Measurements from ENCODE around the gene DKK3.
A peak's percentile ranks its signal among the peaks of the same experiment; 100 is the strongest.

The DKK3 gene

DNA sequence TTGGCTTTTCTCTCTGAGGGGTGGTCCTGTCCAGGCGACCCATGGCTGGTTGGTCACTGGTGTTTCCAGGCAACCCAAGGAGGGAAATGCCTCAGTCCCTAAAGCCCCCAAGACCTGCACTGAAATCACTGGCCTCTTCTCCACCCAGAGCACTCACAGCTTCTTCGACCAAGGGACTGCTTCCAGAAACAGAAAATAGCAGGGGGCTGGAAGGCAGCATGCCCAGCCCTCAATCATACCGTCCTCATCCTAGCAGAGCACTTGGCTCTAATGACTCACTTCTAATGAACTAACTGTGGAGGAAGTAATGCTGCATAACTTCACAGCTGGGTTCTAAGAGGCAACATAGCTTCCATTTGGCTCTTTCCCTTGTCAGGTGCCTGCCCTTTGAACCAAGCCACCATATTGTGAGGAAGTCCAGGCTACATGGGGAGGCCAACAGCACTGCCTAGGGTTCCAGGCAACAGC is 27.6 kb downstream of the DKK3 start:
- no peak for DNase-seq

DNA sequence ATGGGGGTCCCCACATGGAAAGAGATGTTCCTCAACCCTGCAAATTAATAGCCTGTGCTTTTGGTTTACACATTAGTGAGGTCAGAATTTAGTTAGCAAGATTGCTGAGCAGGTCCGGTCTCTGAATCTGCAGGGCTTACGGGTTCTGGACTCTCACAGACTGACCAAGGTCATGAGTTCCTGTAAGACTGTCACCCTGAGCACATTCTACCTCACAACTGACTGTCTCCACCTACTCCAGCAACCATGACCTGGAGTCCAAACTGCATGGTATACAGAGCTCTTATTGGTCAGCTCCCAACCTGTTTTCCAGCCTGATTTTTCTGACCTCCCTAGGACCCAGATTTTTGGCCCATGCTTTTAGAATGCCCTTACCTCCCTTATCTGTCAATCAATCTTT is 28.2 kb downstream of the DKK3 start:
- no peak for DNase-seq

DNA sequence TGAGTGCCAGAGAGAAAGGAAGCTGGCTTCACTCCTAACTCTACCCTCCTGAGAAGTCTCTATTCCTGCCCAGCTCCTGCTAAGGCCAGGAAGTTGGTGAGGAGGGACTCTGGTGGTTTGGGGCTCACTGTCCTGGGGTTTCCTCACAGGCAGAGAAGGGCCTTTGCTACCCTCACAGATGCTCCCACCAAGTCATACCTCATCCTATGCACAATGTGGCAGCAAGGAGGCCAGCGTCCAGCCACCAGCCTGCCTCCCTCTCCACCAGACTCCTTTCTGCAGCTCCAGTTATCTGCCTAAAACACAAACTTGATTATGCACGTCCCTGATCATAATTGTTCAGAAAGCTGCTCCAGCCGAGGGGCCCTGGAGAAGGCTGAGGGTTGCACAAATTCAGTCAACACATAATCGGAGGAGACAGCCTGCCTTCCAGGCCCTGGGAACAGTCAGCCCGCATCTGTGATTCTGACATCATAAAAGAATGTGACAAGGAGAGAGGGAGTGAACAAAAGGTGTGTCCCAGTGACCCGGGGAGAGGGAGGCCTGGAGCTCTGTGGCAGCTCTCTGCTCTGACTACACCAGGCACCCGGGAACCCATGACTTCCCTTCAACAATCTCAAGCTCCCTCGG is 28.8 kb downstream of the DKK3 start:
- no peak for DNase-seq

DNA sequence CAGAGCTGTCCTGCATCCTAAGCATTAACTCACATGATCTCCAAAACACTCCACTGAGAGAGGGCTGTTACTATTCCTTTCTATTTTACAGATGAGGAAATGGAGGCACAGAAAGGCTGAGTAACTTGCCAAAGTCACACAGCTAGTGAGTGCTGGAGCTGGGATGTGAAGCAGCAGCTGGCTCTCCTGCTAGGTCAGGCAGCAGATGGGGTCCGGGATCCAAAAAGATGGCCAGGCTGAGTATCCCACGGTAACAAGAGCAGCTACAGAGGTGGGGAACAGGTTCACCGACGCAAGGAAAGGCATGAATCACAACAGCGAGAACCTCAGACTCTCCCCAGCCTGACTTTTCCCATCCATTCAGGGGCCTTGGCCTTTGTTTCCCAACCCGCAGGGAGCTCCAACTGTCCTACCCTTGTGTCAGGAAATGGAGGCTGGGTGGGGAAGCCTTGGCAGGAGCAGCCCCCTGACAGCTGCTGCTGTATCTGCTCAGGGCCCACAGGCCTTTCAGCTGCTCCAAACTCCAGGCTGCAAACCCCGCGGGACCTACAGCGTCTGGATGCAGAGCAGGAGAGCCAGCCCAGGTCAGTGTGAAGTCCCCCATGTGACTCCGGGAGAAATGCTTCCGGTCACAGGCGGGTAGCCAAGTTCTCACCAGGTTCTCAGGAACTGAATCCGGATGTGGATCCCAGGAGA is 29.5 kb downstream of the DKK3 start:
- DNase-seq, result no peak

DNA sequence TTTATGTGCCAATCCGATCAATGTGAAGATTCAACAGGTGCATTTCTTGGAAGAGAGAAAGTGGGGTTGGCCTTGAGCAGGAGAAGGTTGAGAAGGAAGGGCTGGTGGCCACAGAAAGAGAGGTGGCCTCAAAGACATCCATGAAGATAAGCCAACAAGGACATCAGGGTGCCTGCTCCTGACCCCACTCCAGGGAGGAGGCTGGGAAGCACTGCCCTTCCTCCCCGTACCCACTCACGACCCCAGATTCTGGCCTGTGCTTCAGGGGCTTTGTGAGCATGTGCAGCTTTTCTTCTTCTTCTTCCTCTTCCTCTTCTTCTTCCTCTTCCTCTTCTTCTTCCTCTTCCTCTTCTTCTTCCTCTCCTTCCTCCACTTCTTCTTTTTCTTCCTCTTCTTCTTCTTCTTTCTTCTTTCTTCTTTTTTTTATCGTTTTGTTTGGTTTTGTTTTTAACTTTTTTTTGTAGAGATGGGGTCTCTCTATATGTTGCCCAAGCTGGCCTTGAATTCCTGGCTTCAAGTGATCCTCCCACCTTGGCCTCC is 30.3 kb downstream of the DKK3 start:
- DNase-seq, result no peak

DNA sequence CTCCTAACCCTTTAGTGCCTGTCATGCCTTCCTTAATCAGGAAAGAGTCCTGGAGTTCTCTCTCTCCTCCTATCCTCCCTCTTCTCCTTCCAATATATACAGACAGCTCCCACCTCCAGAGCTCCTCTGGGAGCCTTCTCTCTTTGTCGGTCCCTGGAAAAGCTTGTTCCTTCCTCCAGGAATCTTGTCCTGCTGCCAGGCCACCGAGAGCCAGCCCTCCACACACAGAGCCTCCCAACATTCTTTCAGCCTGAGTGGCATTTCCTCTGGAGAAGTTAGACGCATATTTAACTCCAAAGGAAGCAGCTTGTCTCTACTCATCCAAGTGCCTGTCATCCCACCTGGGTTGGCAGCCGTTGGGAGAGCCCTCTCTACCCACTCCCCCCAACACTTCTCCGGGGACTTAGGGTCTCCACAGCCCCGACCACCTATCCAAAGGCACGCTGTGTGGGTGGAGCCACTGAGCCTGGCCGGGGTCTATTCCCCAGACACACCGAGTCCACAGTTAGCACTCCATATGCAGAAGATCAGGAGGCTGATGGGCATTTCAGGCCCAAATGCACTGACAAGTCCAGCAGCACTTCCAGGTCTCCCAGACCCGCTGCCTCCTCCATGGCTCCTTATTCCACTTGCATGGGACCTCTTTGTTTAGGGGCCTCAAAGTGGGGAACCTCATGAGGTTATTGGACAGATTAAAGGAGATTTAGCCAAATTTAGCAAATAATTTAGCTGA is 31.1 kb downstream of the DKK3 start:
- DNase-seq, result no peak

DNA sequence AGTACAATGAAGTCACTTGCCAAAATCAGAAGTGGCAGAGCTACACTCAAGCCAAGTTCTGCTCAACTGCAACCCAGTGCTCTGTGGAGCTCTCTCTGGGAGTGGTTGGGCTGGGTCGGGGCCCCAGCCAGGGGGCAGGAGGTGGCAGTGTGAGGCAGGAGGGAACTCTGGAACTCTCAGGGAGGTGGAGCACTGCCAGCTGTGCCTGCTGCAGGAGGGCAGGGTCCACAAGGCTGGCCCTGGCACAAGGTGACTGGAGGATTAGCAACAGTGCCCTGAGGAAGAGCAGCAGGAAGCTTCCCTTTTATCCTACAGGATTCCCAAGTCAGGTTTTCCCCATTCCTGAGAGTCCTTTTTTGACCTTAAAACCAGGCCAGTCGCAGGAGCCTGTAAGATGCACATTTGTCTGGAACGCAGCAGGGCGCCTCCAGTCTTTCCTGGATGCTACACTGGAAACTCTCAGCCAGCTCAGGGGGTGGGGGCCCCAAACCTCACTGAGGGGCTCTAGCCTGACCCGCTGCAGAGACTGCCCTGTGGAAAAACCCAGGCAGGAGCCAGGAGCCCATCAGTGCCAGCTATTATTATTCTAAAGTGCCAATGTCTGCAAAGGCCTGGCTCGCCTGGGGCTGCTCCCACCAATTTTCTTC is 31.8 kb downstream of the DKK3 start:
- no peak for DNase-seq

DNA sequence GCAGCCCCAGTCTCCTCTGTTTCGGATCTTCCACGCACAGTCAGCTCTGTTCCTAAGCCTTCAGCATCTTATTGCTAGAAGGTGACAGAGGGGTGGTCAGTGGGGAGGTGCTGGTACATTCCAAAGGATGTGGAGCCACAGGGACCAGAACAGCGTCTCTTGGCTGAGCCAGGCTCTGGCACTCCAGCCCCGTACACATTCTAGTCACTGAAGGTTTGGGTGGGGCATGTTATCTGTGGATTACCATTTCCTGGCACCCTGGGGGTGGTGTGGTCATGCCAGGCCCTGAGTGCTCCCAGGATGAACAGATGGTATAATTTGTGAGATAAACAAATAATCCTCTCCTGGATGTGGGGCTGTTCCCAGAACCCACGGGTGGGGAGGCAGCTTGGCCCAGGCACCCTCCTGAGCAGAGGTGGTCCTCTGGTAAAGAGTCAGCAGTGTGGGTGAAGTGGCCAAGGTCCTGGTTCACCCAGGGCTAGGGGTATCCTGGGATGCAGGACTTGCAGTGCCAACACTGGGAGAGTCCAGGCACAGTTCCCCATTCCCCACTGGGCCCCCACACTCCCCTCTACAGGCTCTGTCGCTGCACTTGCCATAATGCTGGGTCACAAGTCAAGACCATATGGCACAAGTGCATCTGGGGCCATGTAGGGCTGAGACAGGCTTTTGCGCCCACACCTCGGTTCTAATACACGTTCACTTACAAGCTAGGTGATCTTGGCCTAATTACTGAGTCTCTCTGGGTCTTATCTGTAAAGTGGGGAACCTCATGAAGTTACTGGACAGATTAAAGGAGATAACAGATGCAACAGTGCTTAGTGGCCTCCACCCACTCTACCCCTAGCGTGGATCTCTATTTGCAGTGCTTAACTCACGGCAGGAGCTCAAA is 33.0 kb downstream of the DKK3 start:
- DNase-seq, result no peak

DNA sequence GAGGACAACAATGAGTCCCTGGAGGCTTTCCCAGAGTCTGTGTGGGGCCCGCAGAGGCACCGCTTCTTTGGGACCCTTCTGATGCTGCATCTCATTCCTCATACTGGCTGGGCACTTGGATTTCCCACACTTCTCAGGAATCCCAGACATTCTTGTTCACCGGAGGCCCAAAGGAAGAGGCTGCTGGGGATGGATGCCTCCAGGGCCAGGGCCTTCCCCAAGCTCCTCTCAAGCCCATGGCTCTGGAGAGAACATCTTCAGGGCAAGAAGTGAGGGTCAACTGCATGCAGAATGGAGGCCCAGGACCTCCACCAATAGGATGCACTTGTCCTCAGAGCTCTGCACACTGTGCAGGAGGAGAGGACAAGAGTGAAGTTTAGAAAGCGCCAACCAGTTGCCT is 34.6 kb downstream of the DKK3 start:
- no peak for DNase-seq

DNA sequence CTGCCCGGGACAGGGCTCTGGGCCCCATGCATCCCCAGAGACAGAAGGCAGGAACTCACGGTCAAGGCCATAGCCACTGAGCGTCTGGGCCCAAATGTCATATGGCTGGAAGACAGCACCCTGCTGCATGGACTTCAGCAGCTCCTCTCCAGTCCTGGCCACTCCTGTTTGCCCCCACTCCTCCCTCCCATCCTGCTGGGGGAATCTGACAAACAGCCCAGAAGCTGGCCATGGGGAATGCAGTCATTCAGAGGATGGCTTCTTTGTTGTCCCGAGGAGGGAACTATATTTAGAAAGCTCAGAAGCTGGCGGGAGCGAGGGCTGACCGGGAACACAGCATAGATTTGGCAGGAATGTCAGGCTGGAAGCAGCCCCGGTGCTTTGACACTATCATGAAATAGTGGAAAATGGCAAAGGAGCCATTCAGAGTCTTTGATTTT is 35.0 kb downstream of the DKK3 start:
- no peak for DNase-seq

DNA sequence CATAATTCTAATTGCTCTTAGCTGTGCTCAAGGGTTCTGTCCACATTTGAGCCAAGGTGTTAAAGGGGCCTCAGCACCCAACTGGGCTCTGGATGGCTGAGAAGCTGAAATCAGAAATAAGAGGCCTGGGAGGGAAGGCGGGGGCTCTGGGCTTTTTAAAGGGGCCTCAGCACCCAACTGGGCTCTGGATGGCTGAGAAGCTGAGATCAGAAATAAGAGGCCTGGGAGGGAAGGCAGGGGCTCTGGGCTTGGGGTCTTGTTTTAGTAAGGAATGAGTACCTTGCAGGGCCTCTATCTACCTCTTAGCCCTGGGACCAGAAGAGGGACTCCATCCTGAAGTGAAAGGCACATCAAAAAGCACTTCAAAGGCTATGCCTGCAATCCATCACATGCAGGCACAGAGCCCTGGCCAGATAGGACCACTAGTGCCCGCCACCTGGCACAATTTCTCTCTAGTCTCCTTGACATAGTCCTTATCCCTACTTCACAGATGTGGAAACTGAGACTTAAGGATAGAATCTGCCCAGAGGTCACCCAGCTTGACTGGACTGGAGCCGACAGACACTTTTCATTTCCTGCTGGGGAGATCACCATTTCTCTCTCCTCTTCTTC is 35.6 kb downstream of the DKK3 start:
- no peak for DNase-seq

DNA sequence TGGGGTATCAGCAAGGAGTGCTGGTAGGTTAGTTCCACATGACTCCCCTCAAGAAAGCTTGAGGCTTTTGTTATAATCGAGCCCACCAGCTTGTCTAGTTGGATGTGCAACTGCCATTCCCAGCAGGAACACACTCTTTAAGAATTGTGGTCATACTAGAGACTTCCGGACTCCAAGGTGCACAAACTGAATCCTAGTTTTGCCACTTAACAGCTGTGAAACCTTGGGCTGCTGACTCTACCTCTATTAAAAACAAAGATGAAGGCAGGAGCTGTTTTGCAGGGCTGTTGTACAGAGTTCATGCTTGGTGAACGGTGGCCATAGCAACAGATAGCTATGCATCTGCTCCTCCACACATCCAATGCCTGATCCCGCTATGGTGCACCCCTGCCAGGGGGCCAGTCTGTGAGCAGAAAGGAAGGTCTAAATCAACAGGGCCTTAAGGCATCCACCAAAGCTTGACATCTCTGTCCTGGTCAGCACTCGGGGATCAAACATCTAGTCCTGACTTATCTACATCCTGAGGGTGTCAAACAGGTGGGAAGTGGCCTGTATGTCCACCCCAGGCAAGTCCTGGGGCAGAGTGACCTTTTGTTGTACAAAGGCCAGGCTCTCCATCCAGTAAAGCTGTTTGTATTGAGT is 36.4 kb downstream of the DKK3 start:
- DNase-seq, result no peak

DNA sequence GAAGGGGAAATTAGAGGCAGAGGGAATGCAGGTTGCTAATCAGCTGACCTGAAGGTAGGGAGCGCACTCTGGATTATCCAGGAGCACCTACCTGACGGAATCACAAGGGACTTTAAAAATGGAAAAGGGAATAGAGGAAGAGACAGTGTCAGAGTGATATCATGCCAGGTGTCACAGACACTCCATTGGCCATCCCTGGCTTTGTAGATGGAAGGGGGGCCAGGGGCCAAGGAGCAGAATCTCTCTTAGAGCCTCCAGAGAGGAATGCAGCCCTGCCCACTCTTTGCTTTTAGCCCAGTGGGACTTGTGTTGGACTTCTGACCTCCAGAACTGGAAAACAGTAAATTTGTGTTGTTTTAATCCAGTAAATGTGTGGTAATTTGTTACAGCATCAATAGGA is 37.9 kb downstream of the DKK3 start:
- DNase-seq, result no peak

DNA sequence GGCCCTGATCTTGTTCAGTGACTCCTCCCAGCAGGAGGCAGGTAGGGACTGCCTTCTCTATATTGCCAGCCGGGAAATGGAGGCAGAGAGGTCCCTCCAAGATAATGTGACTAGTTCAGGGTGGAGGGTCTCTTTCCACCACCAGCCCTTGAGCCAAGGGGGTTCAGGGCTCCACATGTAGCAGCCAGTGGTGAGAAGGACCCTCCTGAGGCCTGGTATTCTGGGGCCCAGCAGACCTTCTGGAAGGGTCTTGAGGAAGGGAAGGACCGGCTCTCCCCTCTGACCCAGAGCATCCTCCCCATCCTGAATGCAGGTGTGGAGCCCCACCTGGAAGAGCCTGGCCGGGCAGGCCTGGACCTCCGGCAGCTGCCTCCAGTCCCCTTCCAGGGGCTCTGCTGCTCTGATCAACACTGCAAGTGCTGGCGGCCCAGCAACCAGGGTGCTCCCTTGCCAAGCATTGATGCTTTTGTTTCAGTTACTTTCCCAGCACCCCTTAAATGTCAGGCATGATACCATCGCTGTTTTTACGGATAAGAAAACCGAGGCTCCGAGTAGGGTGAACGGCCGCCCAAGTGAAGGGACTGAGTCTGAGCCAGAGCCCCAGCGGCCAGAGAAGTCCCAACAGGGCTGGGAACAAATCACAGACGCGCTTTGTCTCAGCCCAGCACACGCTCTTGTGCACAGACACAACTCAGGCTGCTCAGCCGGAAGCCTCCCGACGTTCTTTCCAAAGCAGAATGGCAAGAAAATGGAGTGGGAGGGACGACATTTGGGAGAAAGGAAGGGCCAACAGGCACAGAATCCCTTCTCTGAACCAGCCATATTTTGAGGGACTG is 38.8 kb downstream of the DKK3 start:
- no peak for DNase-seq

DNA sequence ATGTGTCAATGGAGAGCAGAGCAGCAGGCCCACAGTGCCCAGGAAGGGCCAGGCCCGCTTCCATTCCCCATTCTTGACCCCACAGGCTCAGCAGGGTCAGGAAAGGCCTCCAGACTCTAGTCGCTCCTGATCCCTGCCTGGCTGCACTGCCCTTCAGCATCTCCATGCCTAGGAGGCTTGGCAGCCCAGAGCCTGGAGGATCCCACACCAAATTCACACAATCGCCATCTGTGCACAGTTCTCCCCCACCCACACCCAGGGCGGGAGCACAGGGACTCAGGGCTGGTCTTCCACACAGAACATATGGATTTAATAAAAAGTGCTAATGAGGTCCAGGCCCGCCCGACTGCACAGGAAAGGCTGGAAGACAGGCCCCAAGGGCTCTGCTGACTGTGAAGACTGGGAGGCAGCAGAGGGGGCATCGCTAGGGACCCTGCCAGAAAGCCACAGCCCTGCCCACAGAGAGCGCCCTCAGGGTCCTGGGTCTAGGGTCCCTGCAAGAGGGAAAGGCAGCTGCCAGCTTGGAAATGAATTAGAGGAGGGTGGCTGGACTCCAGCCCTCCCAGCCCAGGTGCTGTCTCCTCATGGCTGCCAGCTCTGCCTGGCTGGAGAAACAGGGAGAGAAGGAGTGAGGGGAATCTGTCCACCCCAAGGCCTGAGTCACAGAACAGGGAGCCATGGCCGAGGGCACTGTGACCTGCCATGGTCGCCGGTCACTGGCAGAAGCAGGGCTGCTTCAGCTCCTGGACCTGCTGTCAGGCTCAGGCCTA is 39.7 kb downstream of the DKK3 start:
- DNase-seq, result no peak

DNA sequence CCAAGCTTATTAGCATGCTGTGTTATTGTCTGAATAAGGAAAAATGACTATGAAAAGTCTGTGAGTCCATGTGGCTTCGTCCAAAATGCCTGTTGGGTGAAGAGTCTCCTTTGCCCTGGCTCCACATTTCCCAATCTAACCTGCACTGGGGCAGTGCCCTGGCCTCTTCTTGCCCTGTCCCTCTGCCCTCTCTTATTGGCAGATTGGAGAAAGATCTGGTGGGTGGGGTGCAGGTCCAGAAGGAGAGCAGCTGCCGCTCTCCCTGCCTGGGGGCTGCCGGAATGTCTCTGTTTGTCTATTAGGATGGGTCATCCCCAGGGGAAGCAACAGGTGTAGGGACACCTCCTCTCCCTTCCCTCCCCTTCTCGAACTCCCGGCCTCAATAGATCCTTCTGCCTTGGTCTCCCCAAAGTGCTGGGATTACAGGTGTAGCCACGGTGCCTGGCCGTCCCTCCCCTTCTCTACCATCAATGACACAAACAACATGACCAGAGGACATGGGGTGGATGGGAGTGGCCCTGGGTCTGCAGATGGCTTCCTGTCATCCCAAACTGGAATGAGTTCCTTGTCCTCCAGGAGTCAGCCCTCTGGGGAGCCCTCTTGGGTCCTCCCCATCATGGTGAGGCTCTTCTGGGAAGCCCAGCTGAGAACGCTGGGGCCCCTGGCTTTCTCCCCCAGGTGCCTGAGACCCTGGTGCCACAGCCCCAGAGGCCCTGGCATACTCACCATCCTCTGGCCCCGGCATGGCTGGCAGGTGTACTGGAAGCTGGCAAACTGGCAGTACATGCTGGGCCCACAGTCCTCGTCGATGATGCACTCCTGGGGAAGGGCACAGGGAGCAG is 40.5 kb downstream of the DKK3 start:
- DNase-seq, result no peak

DNA sequence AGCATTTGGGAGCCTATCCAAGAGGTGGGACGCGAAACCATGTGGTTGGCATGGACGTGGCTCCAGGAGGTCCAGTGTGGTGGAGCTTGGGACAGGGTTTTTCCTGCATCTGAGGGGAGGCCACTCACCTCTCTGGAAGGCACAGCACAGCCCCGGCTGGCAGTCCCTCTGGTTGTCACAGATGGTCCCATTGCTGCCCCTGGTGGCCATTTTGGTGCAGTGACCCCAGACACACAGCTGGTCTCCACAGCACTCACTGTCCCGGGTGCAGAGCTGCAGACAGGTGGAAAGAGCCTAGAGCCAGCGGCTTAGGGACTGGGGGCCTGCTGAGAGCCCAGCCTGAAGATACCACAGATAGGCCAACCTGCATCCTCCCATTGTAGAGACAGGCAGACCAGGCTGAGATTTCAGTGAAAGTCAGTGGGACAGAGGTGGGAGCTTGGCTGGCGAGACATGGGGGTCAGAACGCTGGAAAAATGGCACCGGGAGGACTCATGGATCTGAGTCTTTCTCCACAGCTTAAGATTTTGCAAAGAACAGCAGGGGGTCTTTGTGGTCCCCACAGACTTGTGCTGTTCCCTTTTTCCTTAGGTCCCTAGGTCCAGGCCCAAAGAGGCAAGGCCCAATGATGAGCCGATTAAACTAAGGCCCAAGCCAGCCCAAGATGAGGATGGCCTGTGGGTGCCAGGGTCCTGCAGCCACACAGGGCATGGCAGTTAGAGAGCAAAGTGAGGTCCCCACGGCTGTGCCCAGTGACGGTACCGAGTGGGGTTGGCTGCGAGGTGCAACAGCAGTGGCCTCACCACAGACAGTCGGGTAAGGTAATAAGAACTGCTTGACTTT is 41.4 kb downstream of the DKK3 start:
- DNase-seq, result peak; percentile 27 to 35

DNA sequence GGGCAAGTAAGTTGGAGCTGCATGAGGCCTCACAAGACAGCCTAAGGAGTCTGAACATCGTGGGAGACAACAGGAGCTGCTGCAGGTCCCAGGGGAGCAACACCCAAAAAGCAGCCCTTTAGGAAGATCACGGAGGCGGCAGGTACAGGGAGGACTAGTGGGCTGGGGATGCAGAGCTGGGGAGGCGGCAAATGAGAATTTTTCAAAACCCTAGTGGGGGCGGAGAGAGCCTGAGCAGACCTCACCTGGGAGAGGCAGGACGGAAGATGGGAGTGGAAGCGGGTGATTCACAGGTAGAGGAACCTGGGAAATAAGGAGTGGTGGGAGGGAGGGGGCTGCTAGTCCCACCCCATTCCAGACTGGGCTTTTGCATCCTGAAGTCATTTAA is 42.1 kb downstream of the DKK3 start:
- no peak for DNase-seq
